ENCODE measurements around the gene PARD3B.

The PARD3B gene

DNA sequence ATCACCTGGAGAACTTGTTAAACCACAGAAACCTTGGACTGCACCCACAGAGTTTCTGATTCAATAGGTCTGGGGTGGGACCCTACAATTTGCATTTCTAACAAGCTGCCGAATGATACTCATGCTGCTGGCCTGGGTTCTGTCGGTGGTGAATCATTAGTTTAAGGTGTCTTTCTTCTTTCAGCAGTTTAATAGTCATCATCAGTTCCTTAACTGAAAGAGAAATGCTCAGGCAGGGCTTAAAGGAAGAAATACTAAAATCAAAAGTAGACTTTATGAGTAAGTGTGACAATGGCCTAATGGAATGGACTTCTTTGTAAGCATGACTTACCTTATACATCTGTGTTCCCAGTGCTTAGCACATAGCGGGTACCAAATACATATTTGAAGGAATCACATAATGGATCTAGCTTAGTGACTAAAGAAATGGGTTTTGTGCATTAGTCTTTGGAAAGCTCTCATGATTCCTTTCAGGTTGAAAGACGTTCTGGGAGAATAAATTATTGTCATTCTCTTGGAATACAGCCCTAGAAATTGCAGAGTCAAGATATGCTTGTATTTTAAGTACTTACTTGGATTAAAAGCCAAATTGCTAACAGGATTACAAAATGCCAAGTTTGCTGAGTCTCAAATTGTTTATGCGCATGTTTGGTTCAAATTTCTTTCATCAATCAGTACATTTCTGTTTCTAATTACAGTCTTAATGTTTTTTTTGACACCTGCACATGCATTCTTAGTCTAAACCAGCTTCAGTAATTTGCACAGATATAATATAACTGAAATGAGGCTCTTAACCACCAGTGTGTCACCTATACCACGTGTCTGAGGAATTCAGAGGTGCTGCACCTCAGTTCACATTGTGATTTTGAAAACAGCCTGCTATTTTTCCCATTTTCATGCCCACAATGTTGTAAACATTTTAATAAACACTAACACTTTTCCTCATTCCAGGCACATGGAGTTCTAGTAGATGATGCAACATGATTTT is 916.7 kb downstream of the PARD3B start:
- no peaks in the 10 kb centered on the region for H3K9me2 ChIP-seq (replicated peaks; ENCODE audit: control insufficient read depth, low read length)
- no peak overlapping the region for H3K4me2 ChIP-seq (ENCODE audit: low read length)
- H3K36me3 ChIP-seq (ENCODE audit: control insufficient read depth, low read length) = no peaks in the 10 kb centered on the region

GRCh38 chr2:205462681-205463345 is 917.5 kb downstream of the PARD3B start:
- TF ChIP-seq CTCF (IDR thresholded peaks at IDR 0.05; ENCODE audit: low read depth, low read length, poor library complexity, severe bottlenecking) = no peak
- TF ChIP-seq EZH2phosphoT487 (IDR thresholded peaks at IDR 0.05; ENCODE audit: borderline replicate concordance, low read length) = no peak
- H3K79me2 ChIP-seq (ENCODE audit: control insufficient read depth, low read length) = no peaks in the 10 kb centered on the region
- H3K9me2 ChIP-seq (replicated peaks; ENCODE audit: control insufficient read depth, low read length) = no peaks in the 10 kb centered on the region
- H3K27ac ChIP-seq (ENCODE audit: low read depth, low read length) = no peak overlapping the region
- no peak overlapping the region for H3K4me2 ChIP-seq (ENCODE audit: low read length)
- no peaks in the 10 kb centered on the region for H3K36me3 ChIP-seq (ENCODE audit: control insufficient read depth, low read length)
- no peak overlapping the region for H3K4me3 ChIP-seq (ENCODE audit: low read length)
- H3K27me3 ChIP-seq (ENCODE audit: control insufficient read depth, low read length) = 0 out of 2 replicates have a peak, but pooled peaks cover 2% of the 10 kb centered on the region
- H3K9me3 ChIP-seq (ENCODE audit: control insufficient read depth, insufficient read depth, low read length) = no peaks in the 10 kb centered on the region
- no peaks in the 10 kb centered on the region for H4K20me1 ChIP-seq (ENCODE audit: control insufficient read depth, insufficient read depth, low read depth, low read length)
- H3K4me1 ChIP-seq (ENCODE audit: control insufficient read depth, low read length) = no peaks in the 10 kb centered on the region
- no peaks in the 10 kb centered on the region for H3F3A ChIP-seq (ENCODE audit: control insufficient read depth, insufficient read depth)

More for the DNA sequence above, 916.7 kb downstream of the PARD3B start:
- Histone ChIP-seq H3K27ac (ENCODE audit: low read depth, low read length) (no peak overlapping the region), H3K9me3 (ENCODE audit: control insufficient read depth, insufficient read depth, low read length) (no peaks in the 10 kb centered on the region), H3K27me3 (ENCODE audit: control insufficient read depth, low read length) (0 out of 2 replicates have a peak, but pooled peaks cover 2% of the 10 kb centered on the region), H3F3A (ENCODE audit: control insufficient read depth, insufficient read depth) (no peaks in the 10 kb centered on the region), H3K79me2 (ENCODE audit: control insufficient read depth, low read length) (no peaks in the 10 kb centered on the region), H4K20me1 (ENCODE audit: control insufficient read depth, insufficient read depth, low read depth, low read length) (no peaks in the 10 kb centered on the region), H3K4me3 (ENCODE audit: low read length) (no peak overlapping the region), H3K4me1 (ENCODE audit: control insufficient read depth, low read length) (no peaks in the 10 kb centered on the region)
- no peak for TF ChIP-seq CTCF (IDR thresholded peaks at IDR 0.05; ENCODE audit: low read depth, low read length, poor library complexity, severe bottlenecking)
- no peak for TF ChIP-seq EZH2phosphoT487 (IDR thresholded peaks at IDR 0.05; ENCODE audit: borderline replicate concordance, low read length)

DNA sequence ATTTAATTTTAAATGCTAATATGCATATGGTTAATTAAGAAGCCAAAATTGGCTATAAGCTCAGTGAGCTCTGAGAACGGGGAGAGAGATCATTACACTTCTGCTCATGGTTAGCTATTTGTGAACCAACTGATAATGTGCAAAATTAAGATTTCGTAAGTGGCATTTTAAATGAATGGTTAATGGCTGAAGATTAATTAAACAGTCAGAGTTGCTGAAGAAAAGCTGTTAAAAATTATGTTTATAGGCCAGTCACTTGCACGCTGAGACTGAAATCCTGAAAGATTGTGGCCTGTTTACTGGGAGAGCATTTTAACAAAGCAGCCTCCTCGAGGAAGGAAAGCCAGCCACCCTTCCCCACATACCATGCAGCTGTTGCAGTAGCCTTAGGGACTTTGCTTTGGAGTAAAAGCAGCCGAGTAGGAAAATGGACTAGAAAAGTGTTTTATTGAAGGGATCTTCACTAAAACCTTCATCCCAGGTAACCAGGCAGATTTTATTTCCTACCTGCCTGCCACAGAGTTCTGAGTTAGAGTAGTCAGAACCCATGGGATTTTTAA is 918.3 kb downstream of the PARD3B start:
- H3K36me3 ChIP-seq (ENCODE audit: control insufficient read depth, low read length) = no peaks in the 10 kb centered on the region
- TF ChIP-seq EZH2phosphoT487 (IDR thresholded peaks at IDR 0.05; ENCODE audit: borderline replicate concordance, low read length) = no peak
- TF ChIP-seq CTCF (IDR thresholded peaks at IDR 0.05; ENCODE audit: low read depth, low read length, poor library complexity, severe bottlenecking) = no peak
- no peaks in the 10 kb centered on the region for H3K4me1 ChIP-seq (ENCODE audit: control insufficient read depth, low read length)
- H3K4me3 ChIP-seq (ENCODE audit: low read length) = no peak overlapping the region
- no peak overlapping the region for H3K4me2 ChIP-seq (ENCODE audit: low read length)
- H3K27ac ChIP-seq (ENCODE audit: low read depth, low read length) = no peak overlapping the region
- no peaks in the 10 kb centered on the region for H3K9me2 ChIP-seq (replicated peaks; ENCODE audit: control insufficient read depth, low read length)
- H3K9me3 ChIP-seq (ENCODE audit: control insufficient read depth, insufficient read depth, low read length) = no peaks in the 10 kb centered on the region
- 0 out of 2 replicates have a peak, but pooled peaks cover 2% of the 10 kb centered on the region for H3K27me3 ChIP-seq (ENCODE audit: control insufficient read depth, low read length)
- H3K79me2 ChIP-seq (ENCODE audit: control insufficient read depth, low read length) = no peaks in the 10 kb centered on the region
- H3F3A ChIP-seq (ENCODE audit: control insufficient read depth, insufficient read depth) = no peaks in the 10 kb centered on the region
- H4K20me1 ChIP-seq (ENCODE audit: control insufficient read depth, insufficient read depth, low read depth, low read length) = no peaks in the 10 kb centered on the region
